ENCODE measurements around the gene SLC12A8.
"Not testable (repeated sequence)": the region's sequence is repeated elsewhere in the genome, so short reads cannot be mapped to it uniquely, and the experiment has no call there.

The SLC12A8 gene

GRCh38 chr3:125110016-125110875 lies 102.3 kb downstream of the SLC12A8 start:
- no peak for DNase-seq (ENCODE audit: low spot score)

DNA sequence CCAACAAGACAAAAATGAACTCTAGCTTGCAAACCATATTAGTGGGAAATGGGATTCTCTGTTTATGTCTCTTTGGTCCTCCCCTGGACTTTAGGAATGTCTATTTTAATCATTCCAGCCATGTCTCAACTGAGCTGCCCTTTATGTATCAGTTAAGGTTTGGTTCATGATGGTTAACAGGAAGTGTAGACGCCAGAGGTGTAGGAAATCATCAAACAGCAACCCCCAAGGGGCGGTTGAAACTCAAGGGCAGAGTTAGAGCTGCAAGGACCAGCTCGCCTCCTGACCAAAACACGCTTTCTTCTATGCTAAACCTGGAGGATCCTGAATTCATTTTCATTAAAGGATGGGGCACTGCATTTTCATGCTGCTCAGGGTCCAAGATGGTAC lies 103.0 kb downstream of the SLC12A8 start:
- DNase-seq (ENCODE audit: low spot score), result no peak

DNA sequence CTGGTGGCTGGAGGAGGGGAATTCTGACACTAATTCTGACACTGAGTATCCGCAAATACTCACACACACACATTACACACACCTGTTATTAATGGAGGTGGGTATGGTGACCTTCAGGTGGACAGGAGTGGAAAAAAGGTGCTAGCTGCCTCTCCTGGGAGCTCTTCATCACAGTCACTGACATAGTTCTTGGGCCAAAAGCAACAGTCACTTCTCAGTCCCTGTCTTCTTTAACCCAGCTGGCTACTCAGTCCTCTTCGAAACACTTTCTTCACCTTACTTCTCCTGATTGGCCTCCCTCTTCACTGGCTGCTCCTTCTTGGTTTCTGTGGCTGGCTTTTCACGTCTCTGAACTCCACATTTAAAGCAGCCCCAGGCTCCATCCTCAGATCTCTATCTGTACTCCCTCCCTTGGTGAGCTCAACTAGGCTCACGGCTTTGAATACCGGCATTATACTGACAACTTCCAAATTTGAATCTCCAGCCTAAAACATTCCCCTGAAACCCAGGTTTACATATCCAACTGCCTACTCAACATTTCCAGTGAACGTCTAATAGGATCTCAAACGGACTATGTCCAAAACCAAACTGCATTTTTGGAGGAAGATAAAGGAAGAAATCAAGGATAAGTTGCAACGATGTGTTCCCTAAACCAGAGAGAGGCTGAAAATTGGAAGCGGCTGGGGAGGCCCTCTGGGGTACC lies 103.6 kb downstream of the SLC12A8 start:
- no peak for DNase-seq (ENCODE audit: low spot score)

DNA sequence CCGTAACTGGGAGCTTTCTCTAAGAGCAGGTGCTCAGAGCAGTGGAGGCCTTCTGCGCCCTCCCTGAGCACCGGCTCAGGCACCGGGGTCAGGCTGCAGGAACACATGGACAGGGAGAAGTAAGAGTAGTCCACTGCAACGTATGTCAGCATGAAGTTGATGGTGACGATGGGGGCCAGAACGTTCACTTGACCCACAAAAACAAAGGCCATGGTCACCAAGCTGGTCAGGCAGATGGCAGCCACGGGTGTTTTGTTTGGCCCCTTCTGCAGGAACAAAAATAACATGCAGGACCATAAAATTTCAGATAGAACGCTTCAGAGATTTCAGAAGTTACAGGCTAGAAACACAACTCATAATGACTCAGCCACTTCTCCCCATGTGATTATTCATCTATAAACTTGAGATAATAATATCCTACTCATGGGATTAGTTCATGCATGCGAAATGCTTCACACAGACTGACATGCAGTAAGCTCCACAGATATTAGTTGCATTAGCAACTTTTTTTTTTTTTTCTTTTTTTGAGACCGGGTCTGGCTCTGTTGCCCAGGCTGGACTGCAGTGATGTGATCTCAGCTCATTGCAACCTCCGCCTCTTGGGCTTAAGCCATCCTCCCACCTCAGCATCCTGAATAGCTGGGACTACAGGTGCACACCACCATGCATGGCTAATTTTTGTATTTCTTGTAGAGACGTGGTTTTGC lies 104.5 kb downstream of the SLC12A8 start:
- DNase-seq (ENCODE audit: low spot score), result no peak

- DNase-seq (ENCODE audit: low spot score), result no peak
Measured at GRCh38 chr3:125107363-125107762, 105.2 kb downstream of the SLC12A8 start.

DNA sequence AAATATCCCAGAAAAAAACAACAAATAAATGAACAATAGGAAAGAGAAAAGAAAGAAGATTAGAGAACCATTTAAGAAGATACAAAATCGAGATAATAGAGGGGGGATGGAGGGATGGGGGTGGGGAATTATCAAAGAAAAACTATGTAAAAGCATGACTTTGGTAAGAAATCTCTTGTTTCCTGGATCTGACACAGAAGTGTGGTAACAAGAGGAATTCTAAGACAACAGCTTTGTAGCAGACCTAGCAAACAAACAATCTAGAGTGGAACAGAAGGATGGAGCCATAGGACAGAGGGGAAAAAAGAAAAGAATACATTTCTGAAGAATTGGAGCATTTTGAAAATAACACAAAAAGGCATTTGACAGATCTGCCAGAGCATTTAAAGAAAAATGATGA lies 107.4 kb downstream of the SLC12A8 start:
- no peak for DNase-seq (ENCODE audit: low spot score)

DNA sequence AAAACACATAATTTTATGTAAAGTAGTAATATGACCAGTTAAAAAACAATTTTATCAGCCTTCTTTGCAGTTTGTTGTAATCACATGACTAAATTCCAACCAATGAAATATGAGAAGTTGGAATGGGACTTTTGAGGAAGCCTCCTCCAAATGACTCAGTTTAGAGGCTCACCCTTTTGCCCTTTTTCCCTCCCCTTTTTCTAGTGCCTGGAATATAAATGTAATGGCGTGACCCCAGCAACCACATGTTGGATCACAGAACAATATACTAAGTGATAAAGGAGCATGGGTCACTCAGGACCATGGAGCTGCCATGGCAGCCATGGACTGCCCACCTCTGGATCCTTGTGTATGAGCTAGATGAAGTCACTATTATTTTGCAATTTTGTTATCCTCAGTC lies 107.9 kb downstream of the SLC12A8 start:
- no peak for DNase-seq (ENCODE audit: low spot score)

GRCh38 chr3:125103406-125103805 lies 109.1 kb downstream of the SLC12A8 start:
- DNase-seq (ENCODE audit: low spot score), result no peak

DNA sequence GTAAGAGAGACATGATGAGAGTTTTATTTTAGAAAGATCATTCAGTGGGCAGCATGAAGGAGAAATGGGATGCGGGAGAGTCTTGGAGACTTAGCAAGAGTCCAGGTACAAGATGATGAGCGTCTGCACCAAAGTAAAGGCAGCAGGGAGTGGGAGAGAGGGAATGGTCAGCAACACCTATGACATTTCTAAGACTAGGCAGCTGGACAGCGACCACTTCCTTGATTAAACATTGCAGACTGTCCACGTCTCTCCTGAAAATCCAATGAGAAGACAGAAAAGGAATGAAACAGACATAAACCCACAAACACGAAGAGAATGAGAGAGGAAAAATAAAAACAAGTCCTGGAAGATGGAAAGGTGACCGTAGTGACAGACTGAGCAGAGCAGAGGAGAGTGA lies 110.1 kb downstream of the SLC12A8 start:
- no peak for DNase-seq (ENCODE audit: low spot score)

DNA sequence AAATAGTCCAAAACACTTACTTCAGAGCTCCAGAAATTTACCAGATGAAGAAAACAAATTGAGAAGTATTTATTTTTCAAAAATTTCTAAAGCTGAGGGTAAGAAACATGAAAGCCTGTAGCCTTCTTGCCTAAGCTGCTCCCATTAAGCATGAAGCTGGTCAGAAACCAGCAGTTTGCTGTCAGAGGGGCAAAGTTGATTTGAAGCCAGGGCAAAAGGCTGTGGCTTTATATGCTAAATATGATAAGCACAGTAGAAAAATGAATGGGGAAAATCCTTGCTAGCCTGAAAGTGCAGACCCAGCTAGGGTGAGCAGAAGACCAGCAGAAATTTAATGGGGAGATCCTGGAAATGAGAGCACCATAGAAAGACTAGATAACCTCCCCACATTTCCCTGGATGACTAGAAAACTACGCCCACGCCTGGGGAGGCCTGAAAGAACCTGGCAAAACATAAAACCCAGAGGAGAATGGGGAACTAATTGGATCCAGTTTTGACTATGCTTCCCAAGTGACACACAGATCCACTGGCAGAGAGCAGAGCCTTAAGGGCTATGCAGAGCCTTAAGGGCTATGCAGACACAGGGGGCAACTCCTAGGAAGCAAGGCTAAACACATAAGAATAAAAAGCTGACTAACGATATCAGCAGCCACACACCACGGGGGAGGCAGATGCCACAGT lies 113.8 kb downstream of the SLC12A8 start:
- no peak for DNase-seq (ENCODE audit: low spot score)

- no peak for DNase-seq (ENCODE audit: low spot score)
Measured at GRCh38 chr3:125090649-125091048, 121.9 kb downstream of the SLC12A8 start.

GRCh38 chr3:125087768-125088391 lies 124.7 kb downstream of the SLC12A8 start:
- DNase-seq (ENCODE audit: low spot score), result no peak

GRCh38 chr3:125085166-125085565 lies 127.4 kb downstream of the SLC12A8 start:
- no peak for DNase-seq (ENCODE audit: low spot score)

GRCh38 chr3:125083776-125084175 lies 128.8 kb downstream of the SLC12A8 start:
- DNase-seq (ENCODE audit: low spot score), result no peak

- DNase-seq (ENCODE audit: low spot score), result not testable (repeated sequence)
Measured at GRCh38 chr3:125082339-125082738, 130.2 kb downstream of the SLC12A8 start.

- no peak for DNase-seq (ENCODE audit: low spot score)
Measured at GRCh38 chr3:125080077-125080476, 132.5 kb downstream of the SLC12A8 start.

- DNase-seq (ENCODE audit: low spot score), result no peak
Measured at GRCh38 chr3:125079675-125080045, 132.9 kb downstream of the SLC12A8 start.

DNA sequence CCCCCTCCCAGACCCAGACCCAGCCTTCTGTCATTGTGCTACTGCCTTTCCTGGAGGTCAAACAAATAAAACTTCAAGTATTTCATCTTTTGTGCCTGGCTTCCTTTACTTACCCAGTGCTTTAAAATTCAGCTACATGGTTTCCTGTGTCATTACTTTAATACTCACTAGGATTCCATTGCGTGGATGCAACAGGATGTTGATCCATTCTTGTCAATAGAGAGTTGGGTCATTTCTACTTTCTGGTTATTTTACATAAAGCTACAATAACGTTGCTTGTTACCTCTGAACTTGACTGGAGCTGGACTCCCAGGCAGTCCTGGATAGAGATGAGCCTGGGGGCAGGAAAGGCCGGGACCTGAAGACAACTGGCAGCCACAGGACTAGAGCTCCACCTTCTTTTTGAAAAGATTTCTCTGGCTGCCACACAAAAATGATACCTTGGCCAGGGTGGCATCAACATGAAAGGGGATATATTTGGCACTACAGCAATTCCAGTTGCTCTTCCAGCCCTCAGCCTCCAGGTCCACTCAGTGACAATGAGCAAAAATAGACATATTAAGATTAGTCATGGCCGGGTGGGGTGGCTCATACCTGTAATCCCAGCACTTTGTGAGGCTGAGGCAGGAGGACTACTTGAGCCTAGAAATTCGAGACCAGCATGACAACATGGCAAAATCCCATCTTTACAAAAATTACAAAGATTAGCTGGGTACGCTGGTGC lies 133.4 kb downstream of the SLC12A8 start:
- DNase-seq (ENCODE audit: low spot score), result no peak

GRCh38 chr3:125077864-125078263 lies 134.7 kb downstream of the SLC12A8 start:
- no peak for DNase-seq (ENCODE audit: low spot score)

- DNase-seq (ENCODE audit: low spot score), result no peak
Measured at GRCh38 chr3:125076464-125076863, 136.1 kb downstream of the SLC12A8 start.

GRCh38 chr3:125075738-125076137 lies 136.8 kb downstream of the SLC12A8 start:
- no peak for DNase-seq (ENCODE audit: low spot score)

Data from globus pallidus (tissue), 1 donor.